DND-41 (cell line): ENCODE results near the gene RSPO3.

Experiments
- EZH2 ChIP-seq: IDR thresholded peaks from 3 replicates; pipeline ENCODE4 v1.6.1; 2012; ENCODE audit warnings: borderline replicate concordance, low read depth, mild to moderate bottlenecking, moderate library complexity, low read length, inconsistent platforms; ENCODE audit not compliant: severe bottlenecking
- TF ChIP-seq, protein P1 (sequence below): IDR thresholded peaks from 2 replicates; pipeline ENCODE4 v1.5.1; 2012; ENCODE audit warnings: borderline replicate concordance, low read length, moderate library complexity, mild to moderate bottlenecking; ENCODE audit not compliant: poor library complexity, severe bottlenecking; ENCODE audit errors: extremely low read depth

DNA sequence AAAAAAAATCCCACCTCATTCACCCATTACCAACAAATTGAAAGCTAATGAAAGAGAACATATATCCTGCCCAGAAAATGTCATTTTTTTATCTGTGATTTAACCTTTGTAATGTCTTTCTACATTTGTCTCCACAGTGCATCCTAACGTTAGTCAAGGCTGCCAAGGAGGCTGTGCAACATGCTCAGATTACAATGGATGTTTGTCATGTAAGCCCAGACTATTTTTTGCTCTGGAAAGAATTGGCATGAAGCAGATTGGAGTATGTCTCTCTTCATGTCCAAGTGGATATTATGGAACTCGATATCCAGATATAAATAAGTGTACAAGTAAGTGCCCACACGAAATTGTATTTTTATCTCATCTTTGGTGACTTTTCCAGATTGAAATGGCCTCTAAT, 30.0 kb downstream of the RSPO3 start:
- TF ChIP-seq, protein P1, sequence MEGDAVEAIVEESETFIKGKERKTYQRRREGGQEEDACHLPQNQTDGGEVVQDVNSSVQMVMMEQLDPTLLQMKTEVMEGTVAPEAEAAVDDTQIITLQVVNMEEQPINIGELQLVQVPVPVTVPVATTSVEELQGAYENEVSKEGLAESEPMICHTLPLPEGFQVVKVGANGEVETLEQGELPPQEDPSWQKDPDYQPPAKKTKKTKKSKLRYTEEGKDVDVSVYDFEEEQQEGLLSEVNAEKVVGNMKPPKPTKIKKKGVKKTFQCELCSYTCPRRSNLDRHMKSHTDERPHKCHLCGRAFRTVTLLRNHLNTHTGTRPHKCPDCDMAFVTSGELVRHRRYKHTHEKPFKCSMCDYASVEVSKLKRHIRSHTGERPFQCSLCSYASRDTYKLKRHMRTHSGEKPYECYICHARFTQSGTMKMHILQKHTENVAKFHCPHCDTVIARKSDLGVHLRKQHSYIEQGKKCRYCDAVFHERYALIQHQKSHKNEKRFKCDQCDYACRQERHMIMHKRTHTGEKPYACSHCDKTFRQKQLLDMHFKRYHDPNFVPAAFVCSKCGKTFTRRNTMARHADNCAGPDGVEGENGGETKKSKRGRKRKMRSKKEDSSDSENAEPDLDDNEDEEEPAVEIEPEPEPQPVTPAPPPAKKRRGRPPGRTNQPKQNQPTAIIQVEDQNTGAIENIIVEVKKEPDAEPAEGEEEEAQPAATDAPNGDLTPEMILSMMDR: no peak
- TF ChIP-seq EZH2: no peak
